ENCODE data around the gene RHCG. TPM values are rescaled to one million over a fixed set of nuclear protein-coding genes. Genes with fewer than 3 reads are reported as not detected.
A peak's percentile ranks its signal among the peaks of the same experiment; 100 is the strongest.

The RHCG gene
- total and polyA plus RNA-seq, 2 of the 13 experiments (the other 11 are each of a cell fraction or from before 2014, with no cell fraction given) = not detected

GRCh38 chr15:89459271-89460038, 36.9 kb downstream of the RHCG start (continued):
- TF ChIP-seq HDAC6 (IDR thresholded peaks at IDR 0.05; ENCODE audit: low read depth, low read length) (no peak), FOXO4 (CRISPR knock-in tag; conservative IDR thresholded peaks at IDR 0.05) (no peak), ZFP90 (CRISPR knock-in tag; IDR thresholded peaks at IDR 0.05; ENCODE audit: borderline replicate concordance) (0 out of 2 replicates have a peak, but pooled peaks have one; percentile 14), MATR3 (CRISPR knock-in tag; IDR thresholded peaks at IDR 0.05) (no peak), MIXL1 (CRISPR knock-in tag; IDR thresholded peaks at IDR 0.05) (0 out of 2 replicates have a peak, but pooled peaks have one; percentile 3), CHD4 (IDR thresholded peaks at IDR 0.05; ENCODE audit: borderline replicate concordance, low read length) (no peak), ZC3H13 (CRISPR knock-in tag; IDR thresholded peaks at IDR 0.05) (no peak), SYNCRIP (IDR thresholded peaks at IDR 0.05; ENCODE audit: insufficient read depth, low read depth, low read length) (no peak), ZFX (CRISPR knock-in tag; IDR thresholded peaks at IDR 0.05; ENCODE audit: low read depth) (no peak; the same call in 1 of the 2 replicates), ZNF235 (CRISPR knock-in tag; IDR thresholded peaks at IDR 0.05; ENCODE audit: borderline replicate concordance) (no peak), GFI1 (CRISPR knock-in tag; IDR thresholded peaks at IDR 0.05; ENCODE audit: borderline replicate concordance) (no peak), NR2F2 (IDR thresholded peaks at IDR 0.05; ENCODE audit: borderline replicate concordance, low read depth) (peak; percentile 75), ETV6 (CRISPR knock-in tag; conservative IDR thresholded peaks at IDR 0.05) (no peak), SRSF9 (IDR thresholded peaks at IDR 0.05; ENCODE audit: borderline replicate concordance, insufficient read depth, low read depth, low read length, poor library complexity, severe bottlenecking) (no peak), MBD4 (IDR thresholded peaks at IDR 0.05; ENCODE audit: borderline replicate concordance, low read length) (no peak), HNRNPUL1 (IDR thresholded peaks at IDR 0.05; ENCODE audit: low read depth, low read length) (no peak), PRPF4 (IDR thresholded peaks at IDR 0.05; ENCODE audit: low read depth, low read length, poor library complexity, severe bottlenecking) (no peak), DDIT3 (CRISPR knock-in tag; IDR thresholded peaks at IDR 0.05) (no peak), GZF1 (CRISPR knock-in tag; IDR thresholded peaks at IDR 0.05) (no peak), IRF9 (CRISPR knock-in tag; IDR thresholded peaks at IDR 0.05; ENCODE audit: borderline replicate concordance) (0 out of 2 replicates have a peak, but pooled peaks have one; percentile 25), ZNF792 (CRISPR knock-in tag; IDR thresholded peaks at IDR 0.05) (peak; percentile 30; the same call in 1 of the 2 replicates), MTA1 (CRISPR knock-in tag; IDR thresholded peaks at IDR 0.05; ENCODE audit: borderline replicate concordance) (peak; percentile 94), ZNF549 (CRISPR knock-in tag; IDR thresholded peaks at IDR 0.05) (no peak), ZBTB43 (CRISPR knock-in tag; conservative IDR thresholded peaks at IDR 0.05) (no peak), ZNF296 (CRISPR knock-in tag; conservative IDR thresholded peaks at IDR 0.05) (no peak), ZZZ3 (CRISPR knock-in tag; IDR thresholded peaks at IDR 0.05; ENCODE audit: borderline replicate concordance) (no peak), LCORL (IDR thresholded peaks at IDR 0.05) (no peak), LCORL (CRISPR knock-in tag; IDR thresholded peaks at IDR 0.05) (peak; percentile 82)
